HG02885 (cell line): ENCODE results near the gene SLC6A3.

Experiments used
- ATAC-seq: cut with Tn5 transposase; IDR thresholded peaks from one replicate; pipeline ENCODE4 v1.9.1; 2021; ENCODE audit warnings: mild to moderate bottlenecking; ENCODE audit not compliant: unreplicated experiment, poor library complexity

Gene SLC6A3

DNA sequence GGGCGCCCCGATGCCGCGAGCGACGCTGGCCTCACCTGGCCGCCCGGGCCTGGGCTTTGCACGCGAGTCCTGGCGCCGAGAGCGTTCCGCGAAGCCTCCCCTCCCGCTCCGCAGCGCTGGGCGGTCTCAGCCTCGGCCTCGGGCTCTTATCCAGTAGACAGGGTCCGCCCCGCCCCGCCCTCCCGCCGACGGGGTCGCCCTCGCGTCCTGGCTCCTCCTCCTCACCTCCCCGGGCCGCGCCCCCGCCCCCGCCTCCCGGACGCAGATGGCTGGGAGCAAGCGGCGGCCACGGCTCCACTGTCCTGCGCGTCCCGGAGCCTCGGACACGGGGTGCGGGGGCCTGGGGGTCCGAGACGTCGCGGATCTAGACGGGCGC lies at the start of gene SLC6A3:
TSS of gene SLC6A3 (minus strand) at position 128 of the 376 bp plus-strand sequence. CDS start 2,243 bp downstream, outside the sequence.
- no peak for ATAC-seq

- ATAC-seq = no peak
Measured at GRCh38 chr5:1493941-1494340, 48.7 kb upstream of the SLC6A3 start.

DNA sequence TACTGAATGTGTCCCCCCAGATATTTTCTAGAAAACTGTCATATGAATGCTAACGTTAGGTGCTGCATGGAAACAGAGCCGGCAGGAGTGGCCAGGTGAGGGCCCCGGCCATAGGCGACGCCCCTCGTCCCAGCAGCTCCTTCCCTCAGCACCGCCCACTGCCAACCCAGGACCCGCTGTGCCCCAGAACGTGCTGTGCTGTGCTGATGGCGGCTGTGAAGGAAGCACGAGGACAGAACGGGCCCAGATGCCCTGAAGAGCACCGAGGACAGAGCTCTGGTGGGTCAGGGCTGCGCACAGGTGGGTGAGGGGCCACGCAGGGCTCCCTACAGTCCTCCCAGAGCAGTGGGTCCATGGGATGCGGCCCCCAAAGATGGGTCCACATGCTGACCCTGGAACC lies 48.2 kb upstream of the SLC6A3 start:
- no peak for ATAC-seq

DNA sequence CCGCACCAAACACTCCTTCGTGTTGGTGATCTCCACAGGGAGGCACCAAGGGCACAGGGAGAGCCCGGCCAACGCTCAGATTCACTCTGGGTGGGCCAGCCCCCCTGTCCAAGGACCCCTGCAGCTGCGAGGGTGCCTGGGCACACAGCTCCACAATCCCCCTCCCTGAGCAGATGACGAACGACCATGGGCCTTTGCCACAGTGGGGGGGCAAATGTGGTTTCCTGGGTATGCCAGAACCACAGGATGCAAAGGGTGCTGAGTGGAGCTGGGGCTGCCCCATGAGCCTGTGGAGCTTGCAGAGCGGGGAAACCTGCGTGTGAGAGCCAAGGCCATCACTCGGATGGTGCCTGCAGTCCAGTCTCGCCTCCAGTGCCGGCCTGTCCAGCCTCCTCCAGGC lies 47.5 kb upstream of the SLC6A3 start:
- ATAC-seq = no peak

DNA sequence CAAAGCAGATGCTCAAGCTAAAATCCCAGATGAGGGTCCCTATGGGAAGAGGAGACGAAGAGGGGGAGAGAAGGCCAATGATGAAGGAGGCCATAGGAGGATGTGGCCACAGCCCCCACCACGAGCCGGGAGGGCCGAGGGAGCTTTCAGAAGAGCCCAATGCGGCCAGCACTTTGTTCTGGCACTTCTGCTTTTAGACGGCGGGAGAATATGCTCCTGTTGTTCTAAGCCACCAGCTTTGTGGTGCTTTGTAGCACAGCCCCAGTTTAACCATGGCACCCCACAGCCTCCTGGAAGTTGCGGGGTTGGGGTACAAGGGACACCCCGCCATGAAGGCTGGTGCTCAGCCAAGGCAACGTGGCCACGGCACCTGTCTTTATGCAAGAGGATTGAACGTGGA lies 45.1 kb upstream of the SLC6A3 start:
- no peak for ATAC-seq

- no peak for ATAC-seq
Measured at GRCh38 chr5:1489754-1490153, 44.5 kb upstream of the SLC6A3 start.

GRCh38 chr5:1488882-1489680 lies 43.8 kb upstream of the SLC6A3 start:
- ATAC-seq = peak; percentile 56

- no peak for ATAC-seq
Measured at GRCh38 chr5:1487079-1487764, 42.0 kb upstream of the SLC6A3 start.

- no peak for ATAC-seq
Measured at GRCh38 chr5:1486271-1486670, 41.0 kb upstream of the SLC6A3 start.

DNA sequence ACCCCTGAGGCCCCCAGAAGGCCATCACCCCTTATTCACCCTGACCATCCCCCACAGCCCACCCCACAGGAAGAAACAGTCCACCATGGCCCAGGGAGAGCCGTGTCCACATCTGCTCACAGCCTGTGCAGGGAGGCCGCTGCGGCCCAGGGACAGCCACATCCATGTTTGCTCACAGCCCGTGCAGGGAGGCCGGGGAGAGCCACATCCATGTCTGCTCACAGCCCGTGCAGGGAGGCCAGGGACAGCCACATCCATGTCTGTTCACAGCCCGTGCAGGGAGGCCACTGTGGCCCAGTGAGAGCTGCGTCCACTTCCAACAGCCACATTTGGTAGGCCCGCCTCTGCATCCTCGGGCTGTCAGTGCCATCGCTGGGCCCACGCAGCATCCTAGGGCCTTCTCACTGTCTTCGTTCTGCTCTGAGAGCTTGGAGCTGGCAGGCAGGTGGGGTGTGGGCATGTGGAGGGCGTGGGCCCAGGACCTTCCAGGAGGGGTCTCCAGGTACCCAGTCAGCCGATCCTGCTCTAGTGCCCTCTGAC lies 40.4 kb upstream of the SLC6A3 start:
- no peak for ATAC-seq

DNA sequence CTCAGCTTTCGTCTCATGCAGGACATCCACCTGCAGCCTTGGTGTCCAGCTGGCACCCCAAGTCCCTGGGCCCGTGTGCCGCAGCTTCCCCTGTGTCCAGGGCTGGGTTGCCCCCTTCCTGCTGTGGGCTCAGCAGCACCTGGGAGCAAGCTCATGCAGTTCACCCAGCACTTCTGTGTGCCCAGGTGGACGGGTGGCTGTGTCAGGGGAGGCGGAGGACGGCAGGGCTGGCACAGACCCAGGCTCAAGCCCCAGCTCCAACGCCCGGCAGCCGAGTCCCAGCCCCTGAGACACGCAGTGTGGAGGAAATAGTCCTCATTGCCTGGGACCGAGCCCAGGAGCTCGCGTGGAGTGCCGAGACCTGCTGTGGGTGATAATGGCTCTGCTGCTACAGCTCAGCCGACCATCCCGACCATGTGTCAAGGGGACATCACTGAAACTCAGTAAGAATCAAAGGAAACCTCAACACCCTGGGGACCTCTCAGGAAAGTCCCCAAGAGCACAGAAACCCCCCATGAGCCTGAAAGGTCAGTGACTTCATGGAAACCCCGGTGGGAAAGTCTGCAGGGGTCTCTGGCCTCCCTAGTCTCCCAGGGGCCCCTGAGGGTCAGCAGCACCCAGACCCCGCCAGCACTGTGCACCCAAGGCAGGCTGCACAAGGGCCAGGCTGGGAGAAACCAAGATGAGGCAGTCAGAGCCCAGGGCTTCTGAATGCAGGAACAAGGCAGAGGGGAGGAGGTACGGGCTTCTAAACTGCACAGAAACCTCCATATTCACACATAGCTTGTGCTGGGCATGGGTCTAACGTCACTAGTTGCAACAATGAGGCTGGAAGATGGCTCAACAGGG lies 39.7 kb upstream of the SLC6A3 start:
- ATAC-seq = peak; percentile 52

DNA sequence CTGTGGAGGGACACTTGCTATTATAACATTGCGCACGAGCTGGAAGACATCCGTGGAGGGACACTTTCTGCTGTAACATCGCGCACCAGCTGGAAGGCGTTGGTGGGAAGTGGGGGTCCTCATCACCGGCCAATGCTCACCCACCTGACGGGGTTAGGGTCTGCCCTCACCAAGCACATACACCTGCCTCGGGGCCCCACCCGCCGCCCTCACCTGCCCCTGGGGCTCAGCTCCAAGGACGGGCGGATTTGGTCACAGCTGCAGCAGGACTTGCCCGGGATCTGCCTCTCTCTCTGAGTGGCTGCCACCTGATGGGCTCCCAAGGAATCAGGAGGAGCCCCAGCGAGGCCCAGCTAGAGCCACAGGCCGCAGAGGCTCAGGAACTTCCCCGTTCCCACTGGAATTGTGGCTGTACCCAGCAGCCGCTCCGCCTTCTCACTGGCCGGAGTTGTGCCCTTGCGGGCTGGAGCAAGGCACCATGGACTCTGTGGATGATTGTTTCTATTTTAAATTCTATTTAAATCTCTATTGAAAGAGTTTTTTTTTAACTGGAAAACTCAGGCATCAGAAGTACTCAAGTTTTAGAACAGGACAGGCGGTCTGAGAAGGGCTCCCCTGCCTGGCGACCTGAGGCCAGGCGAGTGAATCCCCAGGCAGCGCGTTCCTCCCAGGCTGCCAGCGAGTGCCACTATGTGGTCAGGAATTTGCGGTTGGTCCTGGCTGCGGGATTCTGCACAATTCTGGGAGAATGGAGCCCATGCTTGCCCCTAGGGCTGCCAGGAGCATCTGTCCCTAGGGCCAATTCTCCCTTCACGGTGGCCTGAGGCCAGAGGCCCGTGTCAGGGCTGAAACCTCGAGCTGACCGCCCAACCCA lies 38.9 kb upstream of the SLC6A3 start:
- ATAC-seq = no peak

DNA sequence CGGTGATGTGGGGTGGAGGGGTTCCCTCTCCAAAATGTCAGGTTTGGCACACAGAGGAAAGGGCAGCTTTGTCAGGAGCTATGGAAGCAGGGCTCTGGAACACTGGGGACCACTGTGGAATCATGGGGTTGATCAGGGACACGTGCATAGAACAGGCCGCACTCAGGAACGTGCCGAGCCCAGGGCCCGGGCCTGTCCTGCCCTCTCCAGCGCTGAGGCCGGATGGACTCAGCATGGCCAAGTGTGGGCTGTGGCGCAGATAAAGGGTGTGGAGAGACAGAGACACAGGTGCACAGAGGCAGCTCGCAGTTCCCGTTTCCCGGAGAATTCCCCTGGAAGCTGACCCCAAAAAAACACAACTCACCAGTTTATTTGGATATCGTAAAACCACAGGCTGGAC lies 37.8 kb upstream of the SLC6A3 start:
- no peak for ATAC-seq

DNA sequence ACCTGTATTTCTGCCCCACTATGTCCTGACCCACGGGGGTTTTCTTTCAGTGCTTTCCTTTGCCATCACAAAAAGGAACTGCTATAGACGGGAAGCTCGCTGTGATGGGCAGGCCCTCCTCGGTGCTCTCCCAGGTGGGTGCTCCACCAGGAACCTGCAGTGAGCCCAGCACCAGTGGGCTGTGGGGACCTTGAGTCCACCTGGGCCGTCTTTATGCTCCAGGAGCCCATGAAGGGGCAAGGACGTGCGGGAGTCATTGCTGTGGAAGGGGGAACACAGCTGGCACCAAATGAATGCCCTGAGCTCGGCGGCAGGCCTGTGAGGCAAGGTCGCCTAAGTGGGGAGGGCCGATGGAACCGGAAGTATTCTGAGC lies 36.7 kb upstream of the SLC6A3 start:
- no peak for ATAC-seq

DNA sequence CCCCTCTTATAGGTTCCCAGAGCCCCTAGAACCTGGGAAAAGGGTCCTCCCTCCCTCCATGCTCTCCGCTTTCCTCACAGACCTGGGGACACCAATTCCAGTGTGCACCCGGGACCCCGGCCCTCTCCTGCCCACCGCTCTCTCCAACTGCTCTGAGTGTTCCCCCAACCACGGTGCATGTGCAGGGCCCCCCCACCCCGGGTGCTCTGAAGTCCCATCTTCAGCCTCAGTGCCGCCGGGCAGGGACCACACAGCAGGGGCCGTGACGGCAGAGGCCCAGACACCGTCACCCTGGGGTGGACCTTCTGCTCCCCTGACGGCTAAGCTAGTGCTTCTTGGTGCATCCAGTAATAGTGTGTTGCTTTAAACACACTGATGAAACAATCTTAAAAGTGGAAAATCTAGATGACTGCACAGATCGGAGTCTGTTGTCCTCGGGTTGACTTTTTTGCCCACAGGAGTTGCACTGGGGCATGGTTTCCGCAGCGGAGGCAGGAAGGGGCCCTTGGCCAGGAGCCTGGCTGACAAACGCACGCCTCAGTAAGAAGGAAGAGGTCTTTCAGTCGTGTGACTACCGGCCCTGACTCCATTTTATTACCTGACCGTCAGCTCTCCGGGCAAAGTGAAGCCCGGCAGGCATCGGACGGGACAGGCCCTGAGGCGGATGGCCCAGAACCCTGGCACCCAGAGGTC lies 36.2 kb upstream of the SLC6A3 start:
- no peak for ATAC-seq

DNA sequence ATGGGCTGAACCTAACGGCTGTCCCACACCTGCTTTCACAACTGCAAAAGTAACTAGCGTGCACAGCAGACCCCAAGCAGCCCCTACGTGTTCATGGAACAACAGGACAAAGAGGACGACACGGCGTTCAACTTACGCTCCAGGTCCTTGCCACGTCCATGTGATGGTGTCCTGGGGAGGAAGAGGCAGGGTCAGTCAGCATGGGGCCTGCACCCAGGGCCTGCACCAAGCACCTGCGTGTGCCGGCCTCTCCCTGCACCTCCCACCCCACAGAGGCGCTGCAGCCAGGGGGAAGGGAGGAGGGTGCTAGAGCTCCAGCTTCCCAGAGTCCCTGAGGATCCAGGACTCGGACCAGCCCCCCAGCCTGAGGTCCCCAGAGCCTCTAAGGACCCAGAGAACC lies 35.6 kb upstream of the SLC6A3 start:
- no peak for ATAC-seq

GRCh38 chr5:1480217-1480616 lies 35.0 kb upstream of the SLC6A3 start:
- ATAC-seq = no peak

DNA sequence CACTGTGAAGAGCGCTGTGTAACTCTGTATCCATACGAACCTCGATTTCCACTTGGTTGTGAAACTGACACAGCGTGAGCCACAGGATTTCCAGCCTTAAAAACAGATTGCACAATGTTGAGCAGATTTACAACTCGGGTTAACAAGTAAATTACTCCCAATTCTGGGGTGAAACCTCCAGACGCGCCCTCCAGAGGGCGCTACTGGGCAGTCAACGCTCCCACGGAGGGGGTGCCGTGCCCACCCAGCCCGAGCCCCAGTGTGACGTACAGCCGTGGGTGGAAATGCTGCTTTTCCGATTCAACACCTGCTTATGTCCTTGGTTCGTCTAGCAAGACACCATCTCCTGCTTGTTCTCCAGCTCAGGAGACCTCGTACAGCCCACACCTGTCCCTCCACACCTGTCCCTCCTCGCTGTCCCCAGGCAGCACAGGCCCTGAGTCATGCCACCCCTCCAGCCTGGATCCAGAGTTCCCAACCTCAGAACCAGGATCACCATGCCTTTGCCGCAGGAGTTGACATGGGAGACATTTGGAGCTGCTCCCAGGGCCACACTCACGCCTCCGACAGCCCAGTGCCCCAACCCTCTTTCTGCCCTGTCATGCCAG lies 34.4 kb upstream of the SLC6A3 start:
- ATAC-seq = peak; percentile 38

- no peak for ATAC-seq
Measured at GRCh38 chr5:1479066-1479465, 33.8 kb upstream of the SLC6A3 start.
